ENCODE measurements around the gene GFM1.

GFM1 gene

GRCh38 chr3:158728851-158729250 lies 84.5 kb downstream of the GFM1 start:
- DNase-seq = no peak

DNA sequence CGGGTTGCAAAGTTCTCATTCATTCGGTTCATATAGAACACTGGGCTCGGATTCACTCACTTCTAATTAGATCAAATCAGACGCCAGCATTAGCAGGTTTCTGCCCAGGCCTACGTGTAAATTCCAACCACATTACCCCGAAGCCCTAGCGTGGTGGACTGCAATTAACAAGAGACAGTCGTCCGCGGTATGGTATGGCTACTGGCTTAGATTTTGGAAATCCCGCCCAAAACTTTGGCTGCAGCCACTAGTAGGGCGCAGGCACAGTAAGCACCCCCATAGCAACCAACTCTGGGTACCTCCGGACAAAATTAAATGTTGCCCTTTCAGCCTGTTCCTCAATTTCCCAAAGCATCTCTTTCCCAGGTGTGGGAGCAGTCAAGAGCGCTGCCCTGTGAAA lies 87.2 kb downstream of the GFM1 start:
- no peak for DNase-seq

DNA sequence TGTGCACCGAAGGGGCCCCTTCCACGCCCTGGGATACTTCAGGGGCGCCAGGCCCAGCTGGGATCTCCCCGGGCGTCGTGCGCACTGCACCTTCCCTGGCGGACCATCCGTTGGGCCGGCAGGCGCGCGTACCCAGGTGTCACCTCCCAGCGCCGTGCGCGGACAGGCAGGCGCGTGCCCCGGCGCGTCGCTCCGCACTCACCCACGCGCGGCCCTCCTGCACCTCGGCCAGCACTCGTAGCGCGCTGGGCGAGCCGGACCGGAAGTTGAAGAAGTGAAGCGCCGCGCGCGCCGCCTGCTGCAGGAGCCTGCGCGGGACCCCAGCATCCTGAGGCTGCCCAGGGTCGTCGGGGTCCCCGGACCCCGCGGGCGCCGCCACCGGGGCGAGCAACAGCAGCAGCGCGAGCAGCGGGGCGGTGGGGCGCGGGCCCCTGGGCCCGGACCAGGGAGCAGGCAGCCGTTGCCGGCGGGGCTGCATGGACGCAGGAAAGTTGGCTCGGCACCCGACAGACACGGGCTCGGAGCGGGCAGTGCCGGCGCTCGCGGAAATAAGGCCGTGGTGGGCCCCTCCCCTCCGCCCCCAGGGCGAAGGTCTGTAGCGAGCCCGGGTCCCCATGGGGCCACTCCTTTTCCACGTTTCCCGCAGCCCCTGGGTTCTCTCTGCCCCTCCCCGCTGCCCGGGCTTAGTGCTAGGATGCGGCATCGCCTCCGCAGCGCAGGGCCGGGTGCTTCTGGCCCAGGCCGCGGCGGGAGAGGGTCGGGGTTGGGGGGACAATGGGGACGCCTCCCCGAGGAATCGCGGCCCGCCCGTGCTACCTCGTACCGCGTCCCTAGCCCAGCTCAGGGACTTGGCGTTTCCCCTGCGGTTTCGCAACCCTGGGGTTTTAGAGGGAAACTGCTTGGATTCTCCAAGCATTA lies 87.9 kb downstream of the GFM1 start, which contains the start of gene RARRES1:
RARRES1 (minus strand) TSS at position 520 of the 918 bp plus-strand sequence; CDS start at position 478, 42 bp downstream.
- DNase-seq = peak; percentile 35

DNA sequence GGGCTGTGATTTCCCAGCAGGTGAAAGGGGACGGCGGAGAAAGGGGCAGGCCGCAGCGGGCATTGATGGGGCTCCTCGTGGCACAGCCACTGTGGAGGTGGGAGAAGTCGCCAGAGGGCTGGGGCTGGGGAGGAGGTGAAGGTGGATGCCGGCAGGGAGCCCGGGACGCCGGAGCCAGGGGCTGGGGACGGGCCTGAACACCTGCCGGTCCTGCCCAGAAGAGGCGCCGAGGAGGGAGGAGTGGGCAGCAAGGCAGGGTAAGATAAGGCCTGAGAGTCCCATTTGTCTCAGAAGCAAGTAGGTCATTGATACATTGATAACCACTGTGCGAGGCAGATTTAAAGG lies 88.5 kb downstream of the GFM1 start:
- DNase-seq = no peak

- DNase-seq = no peak
These were observed 89.3 kb downstream of the GFM1 start for GRCh38 chr3:158733656-158734055.

DNA sequence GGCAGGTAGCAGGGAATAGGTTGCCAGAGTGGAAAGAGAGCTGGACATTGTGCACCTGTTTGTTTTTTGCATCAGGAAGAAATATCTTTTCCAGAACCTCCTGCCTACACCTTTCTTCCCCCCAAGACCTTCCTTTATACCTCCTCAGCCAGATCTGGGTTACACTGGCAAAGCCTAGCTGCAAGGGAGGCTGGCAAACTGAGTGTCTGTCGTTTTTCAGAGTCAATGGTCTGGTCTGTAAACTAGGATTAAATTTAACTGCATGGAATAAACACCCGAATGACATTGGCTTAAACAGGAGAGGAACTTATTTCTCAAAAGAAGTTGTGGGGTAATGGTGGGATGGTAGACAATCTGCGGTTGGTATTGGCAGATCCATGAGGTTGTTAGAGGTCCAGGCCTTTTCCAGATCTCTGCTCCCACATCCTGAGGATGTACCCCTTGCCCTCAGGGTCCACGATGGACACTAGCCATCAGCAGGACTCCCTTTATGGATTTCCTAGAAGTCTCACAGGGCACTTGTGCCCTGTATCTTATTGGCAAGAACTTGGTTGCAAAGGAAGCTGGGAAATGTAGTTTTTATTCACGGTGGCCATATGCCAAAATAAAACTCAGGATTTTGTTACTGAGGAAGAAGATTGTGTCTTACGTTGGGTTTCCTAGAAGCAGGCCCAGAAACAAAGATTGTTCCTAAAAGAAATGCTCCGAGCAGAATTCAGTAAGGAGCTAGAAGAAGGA lies 91.1 kb downstream of the GFM1 start:
- no peak for DNase-seq

GRCh38 chr3:158737410-158737809 lies 93.1 kb downstream of the GFM1 start:
- DNase-seq = no peak

GRCh38 chr3:158737976-158738615 lies 93.8 kb downstream of the GFM1 start:
- DNase-seq = no peak

DNA sequence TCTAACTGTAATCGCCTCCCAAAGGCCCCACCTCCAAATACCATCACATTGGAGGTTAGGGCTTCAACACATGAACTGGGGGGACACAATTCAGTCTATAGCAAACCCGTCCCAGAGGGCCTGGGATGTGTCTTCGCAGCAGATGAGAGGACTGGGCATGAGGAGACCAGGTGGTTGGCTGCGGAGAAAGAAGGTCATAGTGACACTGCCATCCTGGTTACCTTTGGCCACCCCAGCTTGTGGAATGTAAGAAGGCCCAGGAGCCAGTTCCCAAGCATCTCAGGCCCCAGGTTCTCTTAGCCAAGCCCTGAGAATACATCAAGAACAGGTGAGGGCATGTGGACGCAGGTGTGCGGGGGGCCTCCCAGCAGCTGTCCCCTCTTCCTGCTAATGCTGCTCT lies 94.3 kb downstream of the GFM1 start:
- DNase-seq = no peak

- DNase-seq = no peak
These were observed 94.8 kb downstream of the GFM1 start for GRCh38 chr3:158739078-158739477.

DNA sequence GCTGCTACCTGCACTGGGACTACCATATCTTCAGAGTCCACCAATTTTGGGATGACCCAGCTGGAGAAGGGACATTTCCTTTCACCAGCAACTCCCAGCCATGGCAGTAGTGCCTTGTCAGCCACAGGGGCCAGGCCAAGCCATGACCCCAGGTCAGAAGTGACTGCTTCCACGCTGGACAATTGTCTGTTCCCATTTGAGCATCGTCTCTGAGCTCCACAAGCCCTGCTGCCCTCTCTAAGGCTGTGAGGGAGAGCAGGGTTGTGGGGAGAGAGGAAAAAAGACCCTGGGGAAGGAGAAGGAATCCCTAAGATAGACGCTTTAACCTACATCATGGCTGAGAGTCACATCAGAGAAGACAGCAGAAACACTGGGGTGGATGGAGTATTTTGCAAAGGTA lies 95.3 kb downstream of the GFM1 start:
- no peak for DNase-seq
